GM19035 (cell line): Measurements from ENCODE around the gene GNA15.

Source experiments
- ATAC-seq: cut with Tn5 transposase; IDR thresholded peaks from one replicate; pipeline ENCODE4 v1.9.1; 2021; ENCODE audit not compliant: unreplicated experiment

Gene GNA15

DNA sequence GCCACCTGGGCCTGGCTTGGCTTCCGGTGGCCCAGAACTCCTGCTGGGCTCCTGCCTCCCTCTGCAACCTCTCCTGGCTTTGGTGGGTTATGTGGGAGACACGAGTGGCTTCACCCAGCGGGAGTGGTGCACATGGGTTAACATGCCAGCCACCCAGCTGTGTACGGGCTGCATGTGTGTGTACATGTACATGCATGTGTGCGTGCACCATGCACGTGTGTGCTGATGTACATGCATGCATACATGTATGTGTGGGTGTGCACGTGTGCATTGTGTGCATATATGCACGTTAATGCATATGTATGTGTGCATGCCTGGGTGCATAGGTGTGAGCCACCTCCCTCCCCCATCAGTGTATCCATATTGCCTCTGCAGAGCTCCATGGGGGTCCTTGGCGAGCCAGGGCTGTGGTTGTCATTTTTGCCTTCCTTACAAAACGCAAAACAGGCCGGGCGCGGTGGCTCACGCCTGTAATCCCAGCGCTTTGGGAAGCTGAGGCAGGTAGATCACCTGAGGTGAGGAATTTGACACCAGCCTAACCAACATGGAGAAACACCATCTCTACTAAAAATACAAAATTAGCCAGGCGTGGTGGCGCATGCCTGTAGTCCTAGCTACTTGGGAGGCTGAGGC is 29.2 kb upstream of the GNA15 start:
- ATAC-seq = no peak

- ATAC-seq = no peak
These were observed 28.2 kb upstream of the GNA15 start for GRCh38 chr19:3107658-3108057.

GRCh38 chr19:3108775-3109174 is 27.1 kb upstream of the GNA15 start:
- ATAC-seq = no peak

GRCh38 chr19:3109491-3109890 is 26.3 kb upstream of the GNA15 start:
- ATAC-seq = no peak

GRCh38 chr19:3110126-3110825 is 25.6 kb upstream of the GNA15 start:
- no peak for ATAC-seq

DNA sequence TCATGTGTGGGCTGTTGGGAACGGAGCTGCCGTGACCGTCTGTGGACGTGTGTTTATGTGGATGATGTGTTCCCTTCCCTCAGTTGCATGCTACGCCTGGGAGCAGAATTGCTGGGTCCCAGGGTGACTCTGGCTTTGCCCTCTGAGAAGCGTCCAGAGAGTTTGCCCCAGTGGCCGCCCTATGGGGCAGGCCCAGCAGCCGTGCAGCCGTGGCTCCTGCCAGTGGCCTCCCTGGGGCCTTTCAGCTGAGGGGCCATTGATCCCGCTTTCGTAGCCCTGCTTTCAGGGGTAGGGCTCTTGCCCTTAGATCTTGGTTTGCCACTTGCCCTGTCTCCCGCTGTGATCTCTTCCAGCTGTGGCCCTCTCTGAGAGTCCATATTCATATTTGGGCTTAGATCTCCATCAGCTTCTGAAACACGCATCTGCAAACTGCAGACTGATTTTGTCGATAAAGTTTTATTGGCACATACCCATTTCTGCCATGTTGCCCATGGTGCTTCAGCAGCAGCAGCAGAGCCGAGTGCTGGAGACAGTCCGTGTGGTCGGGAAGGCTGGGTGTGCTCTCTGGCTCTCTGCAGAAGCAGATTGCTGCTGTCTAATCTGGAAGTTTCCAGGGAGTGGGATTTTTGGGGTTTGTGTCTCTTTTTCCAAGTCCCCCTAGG is 24.1 kb upstream of the GNA15 start:
- ATAC-seq = no peak

- ATAC-seq = no peak
These were observed 23.3 kb upstream of the GNA15 start for GRCh38 chr19:3112375-3113099.

GRCh38 chr19:3113100-3114017 is 22.5 kb upstream of the GNA15 start:
- ATAC-seq = no peak

DNA sequence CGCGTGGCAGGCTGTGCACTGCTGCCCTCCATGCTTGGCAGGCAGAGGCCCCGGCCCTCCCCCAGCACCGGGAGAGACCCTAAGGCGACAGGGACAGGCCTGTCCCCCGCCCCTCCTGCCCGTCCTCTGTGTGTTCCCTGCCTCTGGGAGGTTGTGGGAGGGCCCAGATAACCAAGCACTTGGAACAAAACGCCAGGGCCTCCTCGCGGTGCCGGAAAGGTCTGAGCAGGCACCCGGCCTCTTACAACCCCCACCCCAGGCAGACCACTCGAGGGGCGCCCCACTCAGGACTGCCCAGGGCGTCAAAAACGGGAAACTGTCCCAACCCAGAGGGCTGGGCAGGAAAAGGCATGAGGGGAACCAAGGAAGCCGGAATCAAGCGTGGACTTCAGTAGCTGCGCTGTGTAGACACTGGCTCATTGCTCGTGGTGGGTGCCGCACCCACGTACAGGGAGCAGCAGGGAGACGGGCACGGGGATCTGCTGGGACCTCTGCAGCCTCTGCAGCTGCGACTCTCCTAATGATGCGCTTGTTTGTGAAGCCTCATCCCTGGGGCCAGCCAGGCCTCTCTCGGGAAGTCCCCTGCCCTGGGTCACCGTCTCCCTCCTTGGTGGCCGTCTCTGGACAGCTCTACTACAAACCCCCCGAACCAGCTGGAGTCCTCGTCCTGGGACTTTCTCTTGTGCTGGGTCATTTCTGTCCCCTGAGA is 21.7 kb upstream of the GNA15 start:
- no peak for ATAC-seq

GRCh38 chr19:3114811-3115210 is 21.0 kb upstream of the GNA15 start:
- ATAC-seq = no peak

GRCh38 chr19:3115411-3115810 is 20.4 kb upstream of the GNA15 start:
- no peak for ATAC-seq

GRCh38 chr19:3115916-3116602 is 19.8 kb upstream of the GNA15 start:
- ATAC-seq = no peak

DNA sequence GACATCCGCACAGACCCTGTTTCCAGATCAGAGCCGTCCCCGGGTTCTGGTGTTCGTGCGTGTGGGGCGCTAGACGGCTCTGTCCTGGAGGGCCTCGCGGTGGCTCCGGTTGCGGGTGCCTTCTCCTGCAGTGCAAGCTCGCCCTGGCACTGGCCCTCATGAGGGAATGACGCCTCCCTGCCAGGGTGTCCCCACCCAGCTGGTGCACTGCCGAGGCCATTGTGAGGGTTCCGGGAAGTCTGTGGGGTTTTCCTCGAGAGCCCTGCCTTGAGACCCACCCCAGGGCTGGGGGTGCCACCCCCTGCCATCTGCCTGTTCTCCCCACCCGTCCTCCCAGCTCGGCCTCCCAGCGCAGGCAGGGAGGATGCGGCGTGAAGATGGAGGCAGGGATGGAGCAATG is 19.2 kb upstream of the GNA15 start:
- no peak for ATAC-seq

DNA sequence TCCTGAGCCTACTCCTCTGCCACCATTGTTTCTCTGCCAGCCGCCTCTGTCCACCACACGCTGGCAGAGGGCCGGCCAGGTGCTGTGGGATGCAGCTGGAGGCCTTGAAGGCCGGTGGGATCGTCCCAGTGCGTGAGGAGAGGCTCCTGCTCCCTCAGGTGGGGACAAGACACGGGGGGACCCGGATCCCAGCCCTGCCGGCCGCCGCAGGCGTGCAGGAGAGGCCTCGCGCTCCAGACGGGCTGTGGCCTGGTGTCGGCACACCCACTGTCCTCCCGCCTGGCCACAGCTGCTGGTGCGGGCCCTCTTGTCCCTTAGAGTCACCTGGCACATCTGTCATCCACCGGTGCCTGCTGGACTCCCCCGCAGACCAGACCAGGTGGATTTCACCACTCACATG is 18.1 kb upstream of the GNA15 start:
- ATAC-seq = no peak

DNA sequence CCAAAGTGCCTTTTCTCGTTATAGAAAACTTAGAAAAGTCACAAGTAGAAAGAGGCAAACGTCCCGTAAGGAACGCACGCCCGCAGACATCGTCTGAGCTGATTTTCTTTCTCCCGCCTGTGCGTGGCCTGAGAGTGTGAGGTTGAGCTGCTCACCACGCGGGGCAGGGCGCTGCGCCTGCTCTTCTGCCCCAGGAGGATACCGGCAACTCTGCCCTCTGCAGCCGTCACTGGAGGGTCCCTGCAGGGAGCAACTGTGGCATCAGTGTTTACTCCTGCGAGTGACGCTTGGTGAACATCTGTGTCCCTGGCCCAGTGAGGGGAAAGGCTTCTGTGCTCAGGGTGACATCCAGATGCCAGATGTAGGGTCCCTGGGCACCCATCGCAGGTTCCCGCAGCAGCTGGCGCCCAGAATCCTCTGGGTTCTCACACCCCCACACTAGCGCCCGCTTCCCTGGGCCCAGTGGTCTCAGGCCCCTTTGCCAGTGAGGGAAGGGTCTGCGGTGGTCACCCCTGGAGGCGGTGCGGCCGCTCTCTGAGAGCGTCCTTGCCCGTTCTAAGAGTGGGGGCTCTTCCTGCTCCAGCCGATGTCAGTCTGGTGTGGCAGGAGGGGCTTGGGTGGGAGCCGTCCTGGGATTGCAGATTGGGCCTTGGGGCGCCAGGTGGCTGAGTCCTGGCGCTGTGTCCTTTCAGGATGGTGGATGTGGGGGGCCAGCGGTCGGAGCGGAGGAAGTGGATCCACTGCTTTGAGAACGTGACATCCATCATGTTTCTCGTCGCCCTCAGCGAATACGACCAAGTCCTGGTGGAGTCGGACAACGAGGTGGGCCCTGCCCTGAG is 17.4 kb upstream of the GNA15 start:
- ATAC-seq = no peak

DNA sequence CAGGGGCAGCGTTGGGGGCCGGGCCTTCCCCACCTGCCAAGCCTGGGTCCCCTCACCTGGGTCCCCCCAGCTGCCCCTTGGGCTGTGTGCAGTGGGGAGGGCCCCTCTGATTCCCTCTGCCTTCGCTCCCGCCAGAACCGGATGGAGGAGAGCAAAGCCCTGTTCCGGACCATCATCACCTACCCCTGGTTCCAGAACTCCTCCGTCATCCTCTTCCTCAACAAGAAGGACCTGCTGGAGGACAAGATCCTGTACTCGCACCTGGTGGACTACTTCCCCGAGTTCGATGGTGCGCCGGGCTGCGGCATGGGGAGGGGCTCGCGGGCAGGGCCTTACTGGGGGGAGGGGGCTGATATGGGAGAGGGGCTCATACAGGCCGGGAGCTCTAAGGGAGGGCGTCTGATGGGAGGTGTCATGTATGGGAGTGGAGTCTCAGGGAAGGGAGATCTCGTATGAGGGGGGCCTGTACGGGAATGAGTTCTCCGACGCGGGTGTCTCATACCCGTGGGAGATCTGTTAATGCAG is 16.7 kb upstream of the GNA15 start:
- ATAC-seq = no peak

DNA sequence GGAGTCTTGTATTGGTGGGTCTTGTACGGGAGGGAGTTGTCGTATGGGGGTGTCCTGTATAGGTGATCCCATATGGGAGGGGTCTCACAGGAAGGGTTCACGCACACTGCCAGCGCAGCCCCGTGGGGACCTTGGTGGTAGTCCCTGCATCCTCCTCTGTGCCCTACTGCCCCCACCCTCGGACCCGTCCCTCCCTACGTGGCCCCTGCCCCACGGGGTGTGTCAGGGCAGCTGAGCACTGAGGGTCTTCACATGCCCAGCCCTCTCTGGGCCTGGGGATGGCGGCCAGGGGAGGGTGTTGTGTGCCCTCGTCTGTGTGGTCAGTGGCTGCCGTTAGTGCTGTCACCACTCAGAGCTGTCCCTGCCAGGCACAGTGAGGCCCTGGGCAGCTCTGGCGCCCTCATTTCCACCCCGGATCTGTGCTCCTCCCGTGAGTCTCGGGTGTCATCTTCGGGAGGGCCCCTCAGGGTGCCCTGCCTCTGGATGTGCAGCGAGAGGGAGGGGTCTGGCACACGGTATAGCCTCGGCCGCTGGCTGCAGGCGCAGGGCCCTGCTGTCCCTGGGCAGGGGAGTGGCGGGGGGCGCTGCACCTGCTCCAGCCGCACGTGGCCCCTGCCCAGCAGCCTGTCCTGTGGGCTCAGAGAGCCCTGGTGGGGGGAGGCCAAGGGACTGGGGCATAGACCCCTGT is 16.0 kb upstream of the GNA15 start:
- no peak for ATAC-seq
